WERI-Rb-1 (cell line): Measurements from ENCODE around the gene TNC.

Experiments
- DNase-seq: peaks from one replicate; pipeline ENCODE4 v3.0.0-alpha.2; 2020
- H3K27ac ChIP-seq: fragments of 250-450 bp; sonication (Bioruptor Pico); 2 replicates; pipeline ENCODE4 v1.5.1; 2020; ENCODE audit warnings: mild to moderate bottlenecking, moderate library complexity
- H3K27me3 ChIP-seq: fragments of 250-450 bp; sonication (Bioruptor Pico); 2 replicates; pipeline ENCODE4 v1.5.1; 2021; ENCODE audit warnings: mild to moderate bottlenecking, low read depth, moderate library complexity; ENCODE audit not compliant: insufficient read depth, severe bottlenecking
- H3K36me3 ChIP-seq: fragments of 250-450 bp; sonication (Bioruptor Pico); 2 replicates; pipeline ENCODE4 v1.5.1; 2020; ENCODE audit warnings: mild to moderate bottlenecking, moderate library complexity
- H3K4me3 ChIP-seq: 2 replicates; pipeline ENCODE4 v1.5.1; 2011; ENCODE audit warnings: low read depth, mild to moderate bottlenecking, control low read depth, low read length
- H3K9me3 ChIP-seq: fragments of 250-450 bp; sonication (Bioruptor Pico); 2 replicates; pipeline ENCODE4 v1.5.1; 2021; ENCODE audit warnings: mild to moderate bottlenecking, moderate library complexity; ENCODE audit not compliant: severe bottlenecking
- CTCF ChIP-seq: IDR thresholded peaks from 2 replicates; pipeline ENCODE4 v1.5.1; 2011; ENCODE audit warnings: low read depth, mild to moderate bottlenecking, control low read depth, inconsistent platforms, low read length

Gene TNC

GRCh38 chr9:115098226-115098965, 19.6 kb downstream of the TNC start:
- no peak for DNase-seq
- Histone ChIP-seq H3K9me3 (no peaks in the 10 kb centered on the region), H3K4me3 (no peak overlapping the region), H3K27ac (no peak overlapping the region), H3K36me3 (no peaks in the 10 kb centered on the region), H3K27me3 (no peaks in the 10 kb centered on the region)
- no peak for TF ChIP-seq CTCF

GRCh38 chr9:115093520-115093919, 24.4 kb downstream of the TNC start:
- Histone ChIP-seq H3K36me3 (no peaks in the 10 kb centered on the region), H3K27ac (no peak overlapping the region), H3K9me3 (no peaks in the 10 kb centered on the region), H3K4me3 (no peak overlapping the region), H3K27me3 (no peaks in the 10 kb centered on the region)
- DNase-seq: no peak
- TF ChIP-seq CTCF: no peak

- DNase-seq: no peak
- Histone ChIP-seq H3K27me3 (no peaks in the 10 kb centered on the region), H3K9me3 (no peaks in the 10 kb centered on the region), H3K4me3 (no peak overlapping the region), H3K36me3 (no peaks in the 10 kb centered on the region), H3K27ac (no peak overlapping the region)
- no peak for TF ChIP-seq CTCF
Observed at GRCh38 chr9:115090486-115090885, 27.5 kb downstream of the TNC start.

GRCh38 chr9:115088860-115089259, 29.1 kb downstream of the TNC start:
- DNase-seq: no peak
- no peaks in the 10 kb centered on the region for H3K9me3 ChIP-seq
- no peak for TF ChIP-seq CTCF
- no peaks in the 10 kb centered on the region for H3K27me3 ChIP-seq
- H3K27ac ChIP-seq: no peak overlapping the region
- no peaks in the 10 kb centered on the region for H3K36me3 ChIP-seq
- no peak overlapping the region for H3K4me3 ChIP-seq

GRCh38 chr9:115086886-115087285, 31.1 kb downstream of the TNC start:
- H3K36me3 ChIP-seq: peaks cover 7% of the 10 kb centered on the region
- H3K9me3 ChIP-seq: no peaks in the 10 kb centered on the region
- no peak for TF ChIP-seq CTCF
- no peak overlapping the region for H3K4me3 ChIP-seq
- no peaks in the 10 kb centered on the region for H3K27me3 ChIP-seq
- H3K27ac ChIP-seq: no peak overlapping the region
- DNase-seq: no peak

- no peak for DNase-seq
- no peaks in the 10 kb centered on the region for H3K27me3 ChIP-seq
- peaks cover 9% of the 10 kb centered on the region for H3K36me3 ChIP-seq
- no peaks in the 10 kb centered on the region for H3K9me3 ChIP-seq
- no peak overlapping the region for H3K27ac ChIP-seq
- no peak overlapping the region for H3K4me3 ChIP-seq
- TF ChIP-seq CTCF: no peak
Observed at GRCh38 chr9:115086461-115086860, 31.5 kb downstream of the TNC start.
